Activated CD4-positive, alpha-beta T cell treated with anti-CD3 and anti-CD28 coated beads, Interleukin-2, amount 50 U/mL, for 24 hours (primary cell): ENCODE results near the gene PPP1R1B.

Experiments
- DNase-seq, 2 donors: peaks; one replicate each; pipeline ENCODE4 v3.0.0-alpha.2; 2020; ENCODE audit warnings: low read depth in 1 of 2, low spot score in 1 of 2

Gene PPP1R1B

GRCh38 chr17:39651923-39652586 lies 25.3 kb downstream of the PPP1R1B start:
- no peak for DNase-seq

GRCh38 chr17:39652587-39653315 lies 26.0 kb downstream of the PPP1R1B start:
- DNase-seq = no peak

- no peak for DNase-seq
These were observed 26.5 kb downstream of the PPP1R1B start for GRCh38 chr17:39653316-39653661.

- DNase-seq = peak; percentile 68 to 75
These were observed 27.0 kb downstream of the PPP1R1B start for GRCh38 chr17:39653662-39654331.

GRCh38 chr17:39655105-39655504 lies 28.4 kb downstream of the PPP1R1B start:
- no peak for DNase-seq

- DNase-seq = no peak
These were observed 31.6 kb downstream of the PPP1R1B start for GRCh38 chr17:39658346-39658745.

- DNase-seq = no peak
These were observed 32.0 kb downstream of the PPP1R1B start for GRCh38 chr17:39658760-39659159.

- no peak for DNase-seq
These were observed 32.7 kb downstream of the PPP1R1B start for GRCh38 chr17:39659279-39660010.

- DNase-seq = no peak
These were observed 33.2 kb downstream of the PPP1R1B start for GRCh38 chr17:39660011-39660360.

- no peak for DNase-seq
These were observed 33.9 kb downstream of the PPP1R1B start for GRCh38 chr17:39660397-39661385.

- no peak for DNase-seq
These were observed 35.2 kb downstream of the PPP1R1B start for GRCh38 chr17:39661744-39662541.

- DNase-seq = no peak
These were observed 36.0 kb downstream of the PPP1R1B start for GRCh38 chr17:39662551-39663339.

GRCh38 chr17:39663340-39663687 lies 36.6 kb downstream of the PPP1R1B start:
- DNase-seq = no peak

GRCh38 chr17:39663688-39664580 lies 37.2 kb downstream of the PPP1R1B start:
- no peak for DNase-seq

- DNase-seq = no peak
These were observed 38.1 kb downstream of the PPP1R1B start, which contains the start of gene TCAP for GRCh38 chr17:39664581-39665561. Gene TCAP, plus strand, starts transcription at chr17:39665349. Its CDS starts 11 bp downstream, at chr17:39665360.

- DNase-seq = no peak
These were observed 39.0 kb downstream of the PPP1R1B start for GRCh38 chr17:39665642-39666224.
